Glutamatergic neuron (in vitro differentiated cells): ENCODE measurements around the gene ATP11A. TPM values are rescaled to one million over a fixed set of nuclear protein-coding genes. Genes with fewer than 3 reads are reported as not detected.

Source experiments
- DNase-seq: peaks from one replicate; pipeline ENCODE4 v3.0.0; 2022
- H3K27ac Mint-ChIP-seq: one replicate; pipeline ENCODE4 v1.8.0; 2020; ENCODE audit warnings: mild to moderate bottlenecking, mixed read lengths, inconsistent platforms; ENCODE audit not compliant: unreplicated experiment
- H3K27me3 Mint-ChIP-seq: one replicate; pipeline ENCODE4 v1.8.0; 2020; ENCODE audit warnings: mild to moderate bottlenecking, moderate library complexity, mixed read lengths, inconsistent platforms; ENCODE audit not compliant: unreplicated experiment
- H3K36me3 Mint-ChIP-seq: one replicate; pipeline ENCODE4 v1.8.0; 2020; ENCODE audit warnings: mild to moderate bottlenecking, mixed read lengths, inconsistent platforms; ENCODE audit not compliant: unreplicated experiment
- H3K4me1 Mint-ChIP-seq: one replicate; pipeline ENCODE4 v1.8.0; 2020; ENCODE audit warnings: mild to moderate bottlenecking, low read depth, mixed read lengths, inconsistent platforms; ENCODE audit not compliant: unreplicated experiment
- H3K4me3 Mint-ChIP-seq: one replicate; pipeline ENCODE4 v1.8.0; 2020; ENCODE audit warnings: mild to moderate bottlenecking, mixed read lengths, inconsistent platforms; ENCODE audit not compliant: unreplicated experiment
- H3K9me3 Mint-ChIP-seq: one replicate; pipeline ENCODE4 v1.8.0; 2020; ENCODE audit warnings: mild to moderate bottlenecking, moderate library complexity, mixed read lengths, inconsistent platforms; ENCODE audit not compliant: unreplicated experiment
- CTCF ChIP-seq: fragments of 200-600 bp; sonication (generic); IDR thresholded peaks from one replicate; pipeline ENCODE4 v1.5.0; 2021; ENCODE audit not compliant: partially characterized antibody, unreplicated experiment
- total RNA-seq: library from RNA; stranded (reverse); fragmentation: NEBNext Ultra II Directional; extraction: Animal tissue kit (Norgen Biotek cat#: 25700); gene quantifications from one replicate; pipeline ENCODE4 v1.2.1, GENCODE V29; 2021; ENCODE audit not compliant: unreplicated experiment

Gene ATP11A
- total RNA-seq, 1 donor from 2014 or later, result 127 TPM

- peaks cover 4% of the 10 kb centered on the region for H3K36me3 Mint-ChIP-seq
- peak overlapping the region; percentile 50 for H3K27ac Mint-ChIP-seq
- DNase-seq, result peak; percentile 93
- H3K9me3 Mint-ChIP-seq, result peaks cover 19% of the 10 kb centered on the region
- peaks cover 15% of the 10 kb centered on the region for H3K4me1 Mint-ChIP-seq
- peak; percentile 99 for TF ChIP-seq CTCF
- peak overlapping the region; percentile 1 for H3K4me3 Mint-ChIP-seq
- H3K27me3 Mint-ChIP-seq, result peaks cover 17% of the 10 kb centered on the region
Observed at GRCh38 chr13:112873851-112874750, 184.3 kb downstream of the ATP11A start.

- no peak overlapping the region for H3K4me3 Mint-ChIP-seq
- peaks cover 18% of the 10 kb centered on the region for H3K9me3 Mint-ChIP-seq
- DNase-seq, result peak; percentile 5
- peak overlapping the region; percentile 55 for H3K27ac Mint-ChIP-seq
- peak; percentile 55 for TF ChIP-seq CTCF
- peaks cover 15% of the 10 kb centered on the region for H3K4me1 Mint-ChIP-seq
- peaks cover 4% of the 10 kb centered on the region for H3K36me3 Mint-ChIP-seq
- peaks cover 17% of the 10 kb centered on the region for H3K27me3 Mint-ChIP-seq
Observed at GRCh38 chr13:112874751-112875300, 185.0 kb downstream of the ATP11A start.

GRCh38 chr13:112875627-112876026 lies 185.8 kb downstream of the ATP11A start:
- Mint-ChIP-seq H3K27me3 (peaks cover 15% of the 10 kb centered on the region), H3K4me1 (peaks cover 15% of the 10 kb centered on the region), H3K4me3 (no peak overlapping the region), H3K27ac (peak overlapping the region; percentile 55), H3K9me3 (peaks cover 18% of the 10 kb centered on the region), H3K36me3 (peaks cover 4% of the 10 kb centered on the region)
- peak; percentile 26 for DNase-seq
- TF ChIP-seq CTCF, result no peak

GRCh38 chr13:112876305-112877000 lies 186.6 kb downstream of the ATP11A start:
- H3K27me3 Mint-ChIP-seq, result peaks cover 15% of the 10 kb centered on the region
- H3K27ac Mint-ChIP-seq, result no peak overlapping the region
- DNase-seq, result no peak
- no peak overlapping the region for H3K4me3 Mint-ChIP-seq
- peaks cover 12% of the 10 kb centered on the region for H3K4me1 Mint-ChIP-seq
- TF ChIP-seq CTCF, result no peak
- peaks cover 4% of the 10 kb centered on the region for H3K36me3 Mint-ChIP-seq
- peaks cover 15% of the 10 kb centered on the region for H3K9me3 Mint-ChIP-seq
